Stimulated activated CD8-positive, alpha-beta memory T cell treated with anti-CD3 and anti-CD28 coated beads, Interleukin-15, amount 100 ng/mL, for 48 hours (primary cell): Measurements from ENCODE around the gene APPL2.

Experiments
- DNase-seq, 2 donors: peaks; one replicate each; pipeline ENCODE4 v3.0.0-alpha.2; 2020; ENCODE audit warnings: low read depth in 2 of 2

The APPL2 gene, protein sequence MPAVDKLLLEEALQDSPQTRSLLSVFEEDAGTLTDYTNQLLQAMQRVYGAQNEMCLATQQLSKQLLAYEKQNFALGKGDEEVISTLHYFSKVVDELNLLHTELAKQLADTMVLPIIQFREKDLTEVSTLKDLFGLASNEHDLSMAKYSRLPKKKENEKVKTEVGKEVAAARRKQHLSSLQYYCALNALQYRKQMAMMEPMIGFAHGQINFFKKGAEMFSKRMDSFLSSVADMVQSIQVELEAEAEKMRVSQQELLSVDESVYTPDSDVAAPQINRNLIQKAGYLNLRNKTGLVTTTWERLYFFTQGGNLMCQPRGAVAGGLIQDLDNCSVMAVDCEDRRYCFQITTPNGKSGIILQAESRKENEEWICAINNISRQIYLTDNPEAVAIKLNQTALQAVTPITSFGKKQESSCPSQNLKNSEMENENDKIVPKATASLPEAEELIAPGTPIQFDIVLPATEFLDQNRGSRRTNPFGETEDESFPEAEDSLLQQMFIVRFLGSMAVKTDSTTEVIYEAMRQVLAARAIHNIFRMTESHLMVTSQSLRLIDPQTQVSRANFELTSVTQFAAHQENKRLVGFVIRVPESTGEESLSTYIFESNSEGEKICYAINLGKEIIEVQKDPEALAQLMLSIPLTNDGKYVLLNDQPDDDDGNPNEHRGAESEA

DNA sequence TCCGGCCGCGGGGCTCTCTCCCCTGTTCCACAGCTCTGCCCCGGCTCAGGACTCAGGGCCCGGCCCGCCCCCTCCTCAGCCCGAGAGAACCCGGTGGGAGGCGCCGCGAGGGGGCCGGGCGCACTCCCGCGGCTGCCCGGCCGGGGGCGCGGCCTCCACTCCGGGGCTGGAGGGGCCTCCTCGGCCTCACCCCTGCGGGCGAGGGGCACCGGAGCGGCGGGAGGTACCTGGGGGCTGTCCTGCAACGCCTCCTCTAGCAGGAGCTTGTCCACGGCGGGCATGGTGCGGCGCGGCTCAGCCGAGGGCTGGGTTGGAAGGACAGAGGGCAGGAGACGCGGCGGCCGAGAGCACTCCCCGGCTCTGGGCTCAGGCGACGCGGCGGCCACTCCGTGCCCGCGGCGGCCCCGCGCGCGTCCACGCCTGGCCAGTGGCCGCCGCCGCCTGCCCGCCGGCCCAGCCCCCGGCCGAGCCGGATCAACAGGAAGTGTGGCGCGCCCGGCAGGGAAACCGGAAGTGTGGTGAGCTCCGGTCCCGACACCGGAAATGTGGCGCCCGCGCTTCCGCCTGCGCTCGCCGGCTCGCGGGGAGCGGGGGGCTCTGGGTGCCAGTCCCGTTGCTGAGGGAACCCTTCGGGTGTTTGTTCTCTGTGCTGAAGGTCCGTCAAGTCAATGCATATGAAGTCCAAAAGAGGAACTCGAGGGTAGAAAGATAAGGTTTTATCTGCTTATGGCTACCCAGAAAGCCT lies at the start of gene APPL2:
APPL2 (minus strand) TSS at position 443 of the 745 bp plus-strand sequence; CDS start at position 281, 162 bp downstream.
- peak; percentile 79 to 81 for DNase-seq

DNA sequence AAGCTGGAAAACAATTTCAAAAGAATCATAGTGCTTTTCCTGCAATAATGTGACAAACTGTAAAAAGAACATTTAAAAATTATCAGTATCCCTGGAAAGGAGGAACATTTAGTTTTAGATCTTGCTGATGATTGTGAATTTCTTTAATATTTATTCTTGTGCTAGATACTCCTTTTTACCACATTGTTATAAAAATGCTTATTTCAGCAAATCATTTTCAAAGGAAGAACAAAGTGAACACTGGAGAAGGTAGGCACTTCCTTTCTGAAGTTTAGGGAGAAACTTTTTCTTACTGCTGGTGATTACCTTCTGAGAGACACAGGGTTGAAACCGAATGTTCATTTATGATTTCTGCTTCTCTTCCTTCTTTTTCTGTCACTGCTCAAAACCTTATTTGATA lies 49.4 kb upstream of the APPL2 start:
- DNase-seq: no peak

DNA sequence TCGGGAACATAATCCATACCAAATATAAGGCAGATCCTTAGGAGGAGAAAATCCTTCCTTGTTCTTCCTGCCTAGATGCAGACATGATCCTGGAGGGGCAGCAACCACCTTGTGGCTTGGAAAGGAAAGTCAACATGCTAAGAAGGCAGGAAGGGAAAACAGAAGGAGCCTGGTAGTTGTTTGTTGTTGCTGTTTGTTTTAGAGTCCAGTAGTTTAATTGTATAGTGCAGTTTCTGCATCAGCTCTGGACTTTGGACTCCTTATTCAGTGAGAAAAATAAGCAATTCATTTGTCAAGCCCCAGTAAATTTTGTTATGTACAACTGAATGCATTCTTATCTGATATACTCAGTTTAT lies 45.7 kb upstream of the APPL2 start:
- no peak for DNase-seq

DNA sequence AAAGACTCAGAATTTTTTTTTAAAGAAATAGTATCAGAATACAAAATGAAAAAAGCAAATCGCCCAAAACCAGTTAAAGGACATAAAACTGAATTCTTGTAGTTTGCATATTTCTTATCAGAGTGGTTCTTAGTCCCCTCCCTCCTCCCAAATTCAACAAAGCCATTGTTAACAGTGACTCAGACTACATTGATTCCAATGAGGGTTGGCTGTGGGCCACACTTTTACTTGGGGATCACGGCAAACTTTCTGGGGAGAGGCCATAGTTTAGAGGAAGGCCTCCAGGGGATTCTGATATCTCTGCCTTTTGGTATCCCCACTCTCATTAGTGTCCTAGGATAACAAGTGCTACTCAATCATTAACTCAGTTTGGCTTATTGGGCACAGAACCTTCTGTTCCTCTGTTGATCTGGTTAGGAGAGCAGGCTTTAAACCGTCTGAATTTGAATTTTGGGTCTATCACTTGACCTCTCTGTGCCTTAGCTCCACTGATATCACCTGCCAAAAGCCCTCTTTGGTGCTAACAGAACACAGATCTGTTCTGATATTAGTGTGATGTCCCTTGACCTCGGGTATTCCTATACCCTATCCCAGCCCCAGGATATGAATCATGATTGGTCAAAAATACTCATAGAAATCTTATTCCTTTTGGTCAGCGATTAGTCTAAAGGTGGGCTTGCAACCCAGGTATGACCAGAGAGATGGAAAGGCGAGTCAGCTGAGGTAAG lies 45.2 kb upstream of the APPL2 start:
- no peak for DNase-seq

DNA sequence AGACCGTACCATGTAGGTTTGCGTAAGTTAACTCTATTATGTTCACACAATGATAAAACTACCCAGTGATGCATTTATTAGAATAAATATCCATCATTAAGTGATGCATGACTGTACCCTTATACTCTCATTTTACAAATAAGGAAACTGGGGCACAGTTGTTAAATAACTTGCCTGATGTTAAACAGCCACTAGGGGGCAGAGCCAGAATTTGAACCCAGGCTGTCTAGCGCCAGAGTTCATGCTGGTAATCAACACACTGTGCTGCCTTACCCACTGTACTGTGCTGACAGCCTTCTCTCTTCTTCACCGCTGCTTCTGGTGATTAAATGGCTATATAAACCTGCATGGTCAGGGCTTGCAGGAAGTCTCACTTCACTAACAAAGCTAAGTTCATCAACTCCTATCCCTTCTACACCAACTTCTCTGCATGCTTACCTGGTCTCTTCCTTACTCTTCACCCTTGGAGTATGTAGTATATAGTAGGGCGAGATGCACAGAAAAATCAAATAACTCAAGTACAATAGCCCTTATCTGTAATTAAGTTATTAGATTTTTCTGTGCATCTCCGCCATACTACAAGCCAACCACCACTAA lies 43.6 kb upstream of the APPL2 start:
- peak in 1 of 2 donors; percentile 4 for DNase-seq

DNA sequence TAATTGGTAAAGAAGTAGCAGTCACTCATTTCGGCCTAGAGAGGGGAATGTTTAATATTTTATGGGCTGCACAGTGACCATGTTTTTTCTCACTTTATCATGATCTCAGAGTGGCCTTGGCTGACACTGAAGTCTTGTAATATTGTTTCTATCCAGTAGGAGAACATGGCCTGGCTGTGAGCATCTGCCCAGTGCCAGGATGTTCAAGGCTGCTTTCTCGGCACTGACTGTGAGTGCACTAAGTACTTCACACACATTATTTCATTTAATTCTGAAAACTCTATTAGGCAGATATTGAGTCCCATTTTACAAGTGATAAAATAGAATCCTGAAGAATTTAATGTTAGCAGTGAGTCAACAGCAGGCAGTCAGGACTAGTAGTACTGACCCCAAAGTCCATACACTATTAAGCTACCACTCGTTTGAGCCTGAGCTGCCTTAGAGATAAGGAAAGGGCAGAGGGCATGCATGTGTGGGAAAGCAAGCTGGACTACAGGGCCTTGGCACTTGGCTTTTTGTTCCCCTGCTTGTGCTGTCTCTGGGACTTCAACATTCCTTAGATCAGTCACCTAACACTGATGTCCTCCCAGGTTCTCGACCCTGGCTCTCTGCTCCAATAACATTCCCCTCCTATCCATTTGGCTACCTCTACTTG lies 42.2 kb upstream of the APPL2 start:
- no peak for DNase-seq

DNA sequence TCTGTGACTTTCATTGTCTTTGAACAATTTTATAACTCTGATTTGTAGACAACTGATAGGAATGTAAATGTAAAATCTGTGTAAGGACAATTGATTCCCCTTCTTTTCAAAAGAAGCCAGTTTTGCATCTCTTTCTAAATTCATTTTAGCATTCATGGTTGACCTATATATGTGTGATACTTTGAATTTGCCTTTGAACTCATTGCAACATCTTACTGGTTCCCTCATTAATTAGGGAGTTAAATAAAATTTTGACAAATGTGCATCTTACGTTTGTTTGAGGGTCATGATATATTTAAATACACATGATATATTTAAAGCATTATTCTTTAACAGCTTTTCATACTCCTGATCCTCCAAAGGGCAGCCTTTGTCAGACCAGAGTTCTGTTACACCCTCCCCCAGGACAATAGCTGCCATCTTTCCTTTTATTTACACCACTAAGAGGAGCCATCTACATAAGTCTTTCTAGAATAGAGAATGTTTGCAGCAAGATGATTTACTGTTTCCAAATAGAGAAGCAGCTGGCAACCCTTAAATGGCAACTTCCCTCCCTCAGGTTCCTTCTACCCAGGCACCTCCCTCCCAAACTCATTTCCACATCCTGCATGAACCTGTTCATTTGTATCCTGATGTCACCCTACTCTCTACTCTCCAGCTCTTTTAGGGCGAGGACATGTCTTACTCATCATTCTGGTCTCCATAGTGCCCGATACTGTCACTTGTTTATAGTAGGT lies 40.2 kb upstream of the APPL2 start:
- no peak for DNase-seq

DNA sequence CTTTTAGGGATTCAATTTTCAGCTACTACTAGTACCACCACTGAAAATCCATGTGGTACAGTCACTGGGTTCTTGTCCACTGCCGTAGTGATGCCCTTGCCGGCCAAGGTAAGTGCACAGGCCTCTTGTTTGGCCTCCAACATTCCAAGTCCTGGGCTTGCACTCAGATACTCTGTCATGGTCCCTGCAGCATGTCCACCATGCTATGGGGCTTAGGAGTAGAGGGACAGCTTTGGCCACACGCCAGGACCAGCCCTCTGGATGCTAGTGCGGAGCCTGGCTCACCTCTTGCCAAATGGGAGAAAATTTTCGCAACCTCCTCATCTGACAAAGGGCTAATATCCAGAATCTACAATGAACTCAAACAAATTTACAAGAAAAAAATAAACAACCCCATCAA lies 38.6 kb upstream of the APPL2 start:
- DNase-seq: no peak

DNA sequence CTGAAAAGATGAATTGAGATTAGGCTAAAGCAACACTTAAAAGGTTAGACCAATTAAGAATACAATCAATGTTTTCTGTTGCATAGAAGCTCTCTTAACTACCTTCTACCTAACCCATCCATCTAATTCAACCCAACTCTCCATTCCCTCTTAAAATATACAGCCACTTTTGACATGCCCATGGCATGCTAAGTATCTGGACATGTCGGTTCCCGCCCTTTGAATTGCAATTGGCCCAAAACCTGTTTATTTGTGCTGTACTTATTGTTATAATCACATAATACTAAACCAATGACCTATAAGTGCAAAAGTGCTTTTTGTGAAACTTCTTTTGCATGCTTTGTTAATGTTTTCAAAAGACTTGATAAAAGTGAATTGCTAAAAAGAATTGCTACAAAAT lies 37.6 kb upstream of the APPL2 start:
- no peak for DNase-seq

DNA sequence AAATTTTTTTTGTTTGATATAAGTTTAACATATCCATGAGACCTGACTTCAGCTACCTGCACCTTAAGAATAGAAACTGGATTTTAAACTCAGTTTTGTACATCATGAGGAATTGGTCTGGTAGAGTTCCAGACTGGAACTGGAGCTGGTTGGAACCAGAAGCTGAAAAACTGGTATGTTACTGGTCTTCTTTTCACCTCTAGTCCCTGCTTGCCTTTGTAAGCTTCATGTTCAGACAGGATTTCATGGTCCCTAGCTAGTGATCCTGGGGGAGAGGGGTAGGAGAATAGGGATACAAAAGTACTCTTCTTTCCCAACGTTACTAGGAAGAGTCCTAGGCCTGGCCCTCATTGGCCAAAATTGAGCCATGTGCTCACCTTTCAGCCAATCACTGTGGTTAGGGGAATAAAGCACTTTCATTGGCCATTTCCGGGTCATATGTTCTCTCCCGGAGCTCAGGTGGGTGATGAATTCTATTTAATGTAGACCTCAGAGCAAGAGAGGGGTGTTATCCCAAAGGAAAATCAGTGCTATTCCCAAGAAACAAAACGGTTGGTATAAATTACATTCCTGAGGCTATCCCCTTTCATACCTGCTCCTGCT lies 36.9 kb upstream of the APPL2 start:
- no peak for DNase-seq

DNA sequence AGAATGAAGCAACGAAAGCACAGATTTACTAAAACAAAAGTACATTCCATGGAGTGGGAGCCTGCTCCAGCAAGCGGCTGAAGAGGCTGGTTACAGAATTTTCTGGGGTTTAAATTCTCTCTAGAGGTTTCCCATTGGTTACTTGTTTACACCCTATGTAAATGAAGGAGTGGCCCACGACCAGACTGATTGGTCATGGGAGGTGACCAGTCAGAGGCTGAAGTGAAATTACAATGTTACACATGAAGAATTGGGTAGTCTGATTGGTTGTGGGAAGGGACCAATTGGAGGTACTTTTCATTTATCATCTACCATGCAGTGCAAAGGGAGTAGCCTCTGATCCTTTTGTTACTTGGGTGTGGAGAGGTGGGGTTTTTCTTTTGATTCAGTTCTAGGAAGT lies 36.2 kb upstream of the APPL2 start:
- DNase-seq: no peak

DNA sequence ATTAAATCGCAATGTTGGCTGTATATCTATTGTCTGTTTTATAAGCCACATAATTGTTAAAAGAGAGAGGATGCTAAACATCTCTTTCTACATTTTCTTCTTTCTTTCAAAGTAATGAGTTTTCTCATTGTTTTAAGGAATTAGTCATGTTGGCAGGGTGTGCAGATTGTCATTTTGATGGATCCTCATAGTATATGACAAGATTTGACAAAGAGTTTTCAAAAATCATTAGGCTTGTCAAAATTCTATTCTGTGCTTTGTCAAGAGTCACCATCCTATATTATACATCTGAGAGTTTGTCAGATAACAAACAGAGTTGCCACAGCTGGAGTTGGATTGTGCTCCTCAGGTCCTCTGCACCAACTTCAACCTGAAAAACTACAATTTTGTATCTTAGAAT lies 35.4 kb upstream of the APPL2 start:
- DNase-seq: no peak

DNA sequence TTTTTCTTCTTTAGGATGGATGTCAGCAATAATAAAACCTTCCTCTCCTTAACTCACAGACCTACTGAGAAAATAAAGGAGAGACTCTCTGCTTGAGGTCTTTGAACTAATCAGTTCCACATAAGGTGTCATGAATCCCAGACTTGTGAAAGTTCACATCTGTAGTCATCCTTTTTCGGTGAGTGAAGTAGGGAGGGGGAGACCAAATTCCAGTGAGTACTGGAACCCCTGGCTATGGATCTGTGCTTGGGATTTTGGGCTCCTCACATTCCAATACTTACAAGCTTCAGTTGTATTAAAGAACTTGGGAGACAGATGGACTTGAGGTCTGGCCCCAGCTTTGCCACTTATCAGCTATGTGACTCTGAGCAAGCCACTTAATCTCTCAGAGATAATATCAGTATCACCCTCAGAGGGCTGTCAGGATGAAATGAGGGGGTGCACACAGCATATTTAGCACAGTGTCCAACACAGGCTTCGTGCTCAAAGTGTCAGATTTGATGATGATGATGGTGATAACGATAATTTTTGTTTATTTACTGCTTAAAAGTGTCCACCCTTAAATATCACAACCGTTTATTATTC lies 34.8 kb upstream of the APPL2 start:
- no peak for DNase-seq

DNA sequence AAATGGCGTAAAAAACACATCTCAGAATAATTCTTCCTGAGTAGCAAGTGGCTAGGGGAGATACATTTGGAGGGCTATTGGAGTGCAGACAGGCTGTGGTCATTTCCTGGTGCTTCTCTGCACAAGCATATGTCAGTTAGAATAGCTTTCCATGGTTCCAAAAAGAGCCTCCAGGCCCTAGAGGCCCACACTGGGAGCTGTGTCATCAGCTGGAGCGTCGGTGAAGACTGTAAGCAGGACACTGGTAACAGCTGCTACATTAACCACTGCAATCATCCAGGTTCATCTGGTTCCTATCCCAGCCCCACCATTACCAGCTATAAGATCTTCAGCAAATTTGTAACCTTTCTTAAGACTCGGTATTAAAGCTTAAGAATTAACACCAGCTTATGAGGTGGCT lies 31.7 kb upstream of the APPL2 start:
- no peak for DNase-seq

DNA sequence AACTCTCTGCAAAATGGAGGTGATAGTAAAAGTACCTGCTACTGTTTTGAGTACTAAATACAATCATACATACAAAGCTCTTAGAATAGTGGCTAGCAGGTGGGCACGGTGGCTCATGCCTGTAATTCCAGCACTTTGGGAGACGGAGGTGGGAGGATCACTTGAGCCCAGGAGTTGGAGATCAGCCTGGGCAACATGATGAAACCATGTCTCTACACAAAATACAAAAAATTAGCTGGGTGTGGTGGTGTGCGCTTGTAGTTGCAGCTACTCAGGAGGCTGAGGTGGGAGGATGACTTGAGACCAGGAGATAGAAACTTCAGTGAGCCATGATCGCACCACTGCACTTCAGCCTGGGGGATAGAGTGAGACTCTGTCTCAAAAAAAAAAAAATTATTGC lies 28.8 kb upstream of the APPL2 start:
- DNase-seq: no peak

DNA sequence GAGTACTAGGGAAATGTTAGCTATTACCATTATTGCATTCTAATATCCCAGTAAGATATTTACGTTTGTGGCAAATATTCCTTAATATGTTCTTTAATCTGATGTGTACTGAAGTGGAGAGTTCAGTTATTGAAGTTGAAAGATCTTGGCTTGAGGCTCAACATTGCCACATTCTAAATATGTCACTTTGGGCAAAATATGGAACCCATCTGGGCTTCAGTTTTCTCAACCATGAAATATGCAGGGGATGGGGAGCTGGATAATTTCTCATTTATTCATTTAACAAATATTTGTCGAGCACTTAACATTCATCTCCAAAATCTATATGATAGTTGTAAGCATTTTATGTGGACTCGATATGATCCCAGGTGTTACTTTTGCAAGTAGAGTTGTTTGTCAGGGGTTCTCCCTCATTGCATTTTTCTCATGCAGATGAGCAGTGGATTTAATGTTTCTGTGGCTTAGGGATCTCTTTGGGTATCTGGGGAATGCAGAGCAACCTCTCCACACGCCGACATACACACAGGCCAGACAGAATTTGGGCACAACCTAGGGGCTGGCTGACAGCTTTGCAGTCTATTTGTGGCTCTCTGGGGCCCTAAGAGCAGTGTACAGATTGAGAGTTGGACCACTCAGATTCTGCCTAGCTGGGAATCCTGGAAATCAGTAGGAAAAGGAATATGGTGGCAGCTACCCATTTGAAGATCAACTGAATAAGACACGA lies 26.6 kb upstream of the APPL2 start:
- DNase-seq: no peak

DNA sequence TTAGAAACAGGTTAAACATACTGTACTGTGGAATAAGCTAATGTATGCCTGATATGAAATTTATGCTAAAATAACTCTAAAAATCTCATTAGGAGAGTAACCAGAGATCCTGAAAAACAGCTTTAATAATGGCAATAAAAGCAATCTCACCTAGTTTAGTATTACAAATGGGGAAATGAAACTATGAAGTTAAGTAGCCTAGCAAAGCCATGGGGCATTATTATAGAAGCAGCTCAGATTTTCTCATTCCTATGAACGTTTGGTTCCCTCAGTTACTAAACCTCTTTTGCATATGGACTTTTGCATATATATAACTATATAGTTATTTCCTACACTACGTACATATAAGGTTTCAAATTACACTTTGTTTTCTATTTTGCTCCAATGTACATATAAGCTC lies 25.0 kb upstream of the APPL2 start:
- no peak for DNase-seq

DNA sequence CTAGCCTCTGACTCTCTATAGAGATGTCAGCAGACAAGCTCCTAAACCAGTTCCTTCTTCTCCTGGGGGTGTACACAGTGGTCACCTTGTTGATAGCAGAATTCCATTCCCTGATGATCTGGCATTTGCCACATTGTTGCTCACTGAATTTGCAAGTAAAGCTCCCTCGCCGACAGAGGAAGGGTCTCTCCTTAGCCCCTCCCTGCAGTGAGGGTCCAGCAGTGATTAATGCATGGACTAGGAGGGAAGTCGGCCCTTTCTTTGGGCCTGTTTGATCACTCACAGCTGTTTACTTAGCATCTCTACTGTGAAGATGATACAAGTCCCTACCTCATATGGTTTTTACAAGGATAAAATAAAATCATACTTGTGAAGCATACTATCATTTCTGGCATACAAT lies 23.3 kb upstream of the APPL2 start:
- DNase-seq: no peak

DNA sequence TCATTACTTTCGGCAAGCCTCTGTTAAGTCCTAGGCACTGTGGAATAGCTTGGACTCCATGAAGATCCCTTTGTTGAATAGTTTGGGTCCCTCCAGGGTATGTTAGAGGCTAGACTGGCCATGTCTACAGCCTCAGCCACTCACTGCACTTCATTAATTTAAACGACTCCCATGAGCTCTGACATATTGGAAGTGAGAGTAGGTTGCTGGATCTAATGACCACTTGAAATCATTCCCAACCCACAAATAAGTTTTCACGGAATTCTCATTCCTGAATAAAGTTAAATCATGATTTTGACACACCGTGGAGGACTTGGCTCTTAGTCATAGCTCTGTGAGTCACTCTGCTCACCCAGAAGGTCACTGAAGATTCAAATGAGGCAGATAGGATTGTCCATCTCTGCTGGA lies 21.4 kb upstream of the APPL2 start:
- no peak for DNase-seq
